ENCODE measurements around the gene VDAC2. TPM values are rescaled to one million over a fixed set of nuclear protein-coding genes. Genes with fewer than 3 reads are reported as not detected.

VDAC2 gene
- total and polyA plus RNA-seq, 2 experiments from 2014 or later = 147 to 268 TPM

DNA sequence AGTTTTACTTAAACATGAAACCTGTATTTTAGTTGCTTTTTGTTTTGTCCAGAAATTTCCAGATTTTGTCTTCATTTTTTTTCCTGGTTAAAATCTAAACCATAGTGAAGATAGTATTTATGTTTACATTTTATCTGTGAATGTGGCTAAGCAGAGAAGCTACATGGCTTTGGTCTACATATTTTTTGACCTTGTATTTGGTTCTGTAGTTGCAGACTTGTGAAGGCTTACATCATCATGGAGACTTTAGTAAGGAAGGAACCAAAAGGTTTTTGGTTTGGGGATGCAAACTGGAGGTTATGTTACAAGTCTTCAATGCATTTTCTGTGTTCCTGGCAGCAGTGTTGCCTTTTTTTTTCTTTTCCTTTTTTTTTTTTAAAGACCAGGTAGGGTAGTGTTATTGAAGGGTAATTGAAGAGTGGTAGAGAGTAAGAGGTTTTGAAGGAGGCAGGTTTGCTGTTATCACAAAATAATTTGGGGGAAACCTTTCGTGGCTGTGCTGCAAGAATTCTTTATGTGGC is 30.9 kb upstream of the VDAC2 start:
- Histone ChIP-seq H3K9me3 (ENCODE audit: low read depth) (no peaks in the 10 kb centered on the region), H3K9me2 (ENCODE audit: insufficient read depth) (no peaks in the 10 kb centered on the region), H3K79me2 (ENCODE audit: insufficient read depth) (peaks cover 13% of the 10 kb centered on the region; the same call in 1 of the 2 replicates), H3K9ac (no peak overlapping the region), H4K20me1 (ENCODE audit: insufficient read depth) (no peaks in the 10 kb centered on the region), H3K27me3 (replicated peaks; ENCODE audit: insufficient read depth) (no peaks in the 10 kb centered on the region), H3F3A (ENCODE audit: insufficient read depth) (0 out of 2 replicates have a peak, but pooled peaks cover 8% of the 10 kb centered on the region), H2AFZ (no peak overlapping the region), H3K4me3 (no peak overlapping the region), H3K27ac (no peak overlapping the region), H3K4me1 (ENCODE audit: insufficient read depth) (peaks cover 12% of the 10 kb centered on the region), H3K36me3 (ENCODE audit: low read depth) (peaks cover 21% of the 10 kb centered on the region), H3K4me2 (ENCODE audit: unreplicated experiment) (no peak overlapping the region)
- 71 to 83% methylated on average over 1 of the region's 1 CpG for WGBS, 2 experiments (ENCODE audit: low coverage in 1 of 2, low lambda C conversion rate in 2 of 2, missing lambda C conversion rate in 2 of 2)
- DNase-seq = no peak
- TF ChIP-seq EZH2phosphoT487 (IDR thresholded peaks at IDR 0.05; ENCODE audit: insufficient read depth, low read depth) (no peak), EZH2 (IDR thresholded peaks at IDR 0.05; ENCODE audit: insufficient read depth, poor library complexity, severe bottlenecking) (no peak)
- in situ Hi-C loops (cut with MboI) = no loop called here

DNA sequence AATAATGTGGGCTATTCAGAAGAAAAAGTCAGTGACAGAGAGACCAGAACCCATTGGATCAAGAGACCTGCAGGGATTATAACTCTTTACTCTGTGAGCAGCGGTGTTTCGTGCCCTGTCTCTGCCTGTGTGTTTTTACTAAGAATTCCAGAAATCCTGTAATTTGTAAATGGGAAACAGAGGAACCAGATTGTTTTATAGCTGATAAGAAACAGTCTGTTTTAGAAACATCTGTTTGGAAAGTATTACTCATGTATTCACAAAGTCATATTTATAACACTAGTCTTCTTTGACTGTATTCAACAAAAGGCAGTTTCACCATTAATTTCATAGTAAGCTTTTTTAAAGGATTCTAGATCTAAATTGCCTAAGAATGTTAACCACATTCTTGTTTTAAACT is 30.0 kb upstream of the VDAC2 start:
- no peak overlapping the region for H3K4me2 ChIP-seq (ENCODE audit: unreplicated experiment)
- 66 to 69% methylated on average over 2 of the region's 2 CpGs for WGBS, 2 experiments (ENCODE audit: low coverage in 1 of 2, low lambda C conversion rate in 2 of 2, missing lambda C conversion rate in 2 of 2)
- DNase-seq = peak; percentile 42

DNA sequence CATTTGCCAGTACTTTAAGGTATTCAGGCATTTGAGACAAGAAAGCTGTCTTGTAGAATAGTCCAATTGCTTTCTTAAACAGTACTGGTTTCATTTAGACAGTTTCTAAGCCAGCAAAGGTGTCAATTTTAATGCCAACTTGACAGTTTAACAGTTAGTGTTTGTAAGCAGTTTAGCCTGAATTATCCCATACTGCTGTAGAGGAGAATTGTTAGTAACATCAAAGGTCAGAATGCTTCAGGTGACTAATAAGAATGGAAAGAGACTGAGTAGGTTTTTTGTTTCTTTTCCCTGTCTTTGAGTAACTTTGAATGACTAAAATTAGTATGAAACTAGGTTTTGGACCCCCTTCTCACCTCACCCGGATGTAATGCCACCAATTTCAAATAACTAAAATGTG is 29.5 kb upstream of the VDAC2 start:
- Histone ChIP-seq H3K9ac (no peak overlapping the region), H3K4me2 (ENCODE audit: unreplicated experiment) (no peak overlapping the region), H3K79me2 (ENCODE audit: insufficient read depth) (0 out of 2 replicates have a peak, but pooled peaks cover 7% of the 10 kb centered on the region), H3K9me2 (ENCODE audit: insufficient read depth) (no peaks in the 10 kb centered on the region), H3K36me3 (ENCODE audit: low read depth) (peaks cover 16% of the 10 kb centered on the region), H3K4me1 (ENCODE audit: insufficient read depth) (peaks cover 12% of the 10 kb centered on the region), H3K27me3 (replicated peaks; ENCODE audit: insufficient read depth) (no peaks in the 10 kb centered on the region), H2AFZ (no peak overlapping the region), H4K20me1 (ENCODE audit: insufficient read depth) (no peaks in the 10 kb centered on the region), H3K27ac (no peak overlapping the region), H3K4me3 (no peak overlapping the region), H3K9me3 (ENCODE audit: low read depth) (no peaks in the 10 kb centered on the region), H3F3A (ENCODE audit: insufficient read depth) (0 out of 2 replicates have a peak, but pooled peaks cover 8% of the 10 kb centered on the region)
- in situ Hi-C loops (cut with MboI) = no loop called here
- peak; percentile 26 for DNase-seq
- TF ChIP-seq EZH2 (IDR thresholded peaks at IDR 0.05; ENCODE audit: insufficient read depth, poor library complexity, severe bottlenecking) (no peak), EZH2phosphoT487 (IDR thresholded peaks at IDR 0.05; ENCODE audit: insufficient read depth, low read depth) (no peak)
- 88 to 95% methylated on average over 1 of the region's 1 CpG for WGBS, 2 experiments (ENCODE audit: low coverage in 1 of 2, low lambda C conversion rate in 2 of 2, missing lambda C conversion rate in 2 of 2)

More for the DNA sequence above, 30.0 kb upstream of the VDAC2 start:
- in situ Hi-C loops (cut with MboI) = no loop called here
- H3K9me3 ChIP-seq (ENCODE audit: low read depth) = no peaks in the 10 kb centered on the region
- no peak overlapping the region for H2AFZ ChIP-seq
- peaks cover 12% of the 10 kb centered on the region for H3K4me1 ChIP-seq (ENCODE audit: insufficient read depth)
- H3F3A ChIP-seq (ENCODE audit: insufficient read depth) = 0 out of 2 replicates have a peak, but pooled peaks cover 8% of the 10 kb centered on the region
- no peaks in the 10 kb centered on the region for H3K27me3 ChIP-seq (replicated peaks; ENCODE audit: insufficient read depth)
- TF ChIP-seq EZH2 (IDR thresholded peaks at IDR 0.05; ENCODE audit: insufficient read depth, poor library complexity, severe bottlenecking) (no peak), EZH2phosphoT487 (IDR thresholded peaks at IDR 0.05; ENCODE audit: insufficient read depth, low read depth) (no peak)
- H3K27ac ChIP-seq = peak overlapping the region; percentile 9; the same call in 1 of the 2 replicates
- no peak overlapping the region for H3K9ac ChIP-seq
- no peaks in the 10 kb centered on the region for H3K9me2 ChIP-seq (ENCODE audit: insufficient read depth)
- peaks cover 21% of the 10 kb centered on the region for H3K36me3 ChIP-seq (ENCODE audit: low read depth)
- 0 out of 2 replicates have a peak, but pooled peaks cover 7% of the 10 kb centered on the region for H3K79me2 ChIP-seq (ENCODE audit: insufficient read depth)
- H3K4me3 ChIP-seq = no peak overlapping the region
- H4K20me1 ChIP-seq (ENCODE audit: insufficient read depth) = no peaks in the 10 kb centered on the region

DNA sequence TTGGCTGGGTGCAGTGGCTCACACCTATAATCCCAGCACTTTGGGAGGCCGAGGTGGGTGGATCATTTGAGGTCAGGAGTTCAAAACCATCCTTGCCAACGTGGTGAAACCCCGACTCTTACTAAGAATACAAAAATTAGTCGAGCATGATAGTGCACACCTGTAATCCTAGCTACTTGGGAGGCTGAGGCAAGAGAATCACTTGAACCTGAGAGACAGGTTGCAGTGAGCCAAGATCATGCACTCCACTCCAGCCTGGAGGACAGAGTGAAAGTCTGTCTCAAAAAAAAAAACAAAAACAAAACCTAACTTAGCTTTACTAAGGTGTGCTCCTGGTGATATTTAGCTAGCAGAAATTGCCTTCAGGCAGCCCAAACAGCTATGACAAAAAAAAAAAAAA is 24.3 kb upstream of the VDAC2 start:
- Histone ChIP-seq H3K79me2 (ENCODE audit: insufficient read depth) (no peaks in the 10 kb centered on the region), H3K4me2 (ENCODE audit: unreplicated experiment) (no peak overlapping the region), H3K4me1 (ENCODE audit: insufficient read depth) (peaks cover 2% of the 10 kb centered on the region; the same call in 1 of the 2 replicates), H3K27me3 (replicated peaks; ENCODE audit: insufficient read depth) (no peaks in the 10 kb centered on the region), H3K4me3 (no peak overlapping the region), H2AFZ (no peak overlapping the region), H4K20me1 (ENCODE audit: insufficient read depth) (no peaks in the 10 kb centered on the region), H3K9me3 (ENCODE audit: low read depth) (no peaks in the 10 kb centered on the region), H3K27ac (no peak overlapping the region), H3F3A (ENCODE audit: insufficient read depth) (0 out of 2 replicates have a peak, but pooled peaks cover 9% of the 10 kb centered on the region), H3K9ac (no peak overlapping the region), H3K36me3 (ENCODE audit: low read depth) (no peaks in the 10 kb centered on the region), H3K9me2 (ENCODE audit: insufficient read depth) (no peaks in the 10 kb centered on the region)
- 73 to 78% methylated on average over 4 of the region's 4 CpGs for WGBS, 2 experiments (ENCODE audit: low coverage in 1 of 2, low lambda C conversion rate in 2 of 2, missing lambda C conversion rate in 2 of 2)
- in situ Hi-C loops (cut with MboI) = loop anchor here (5.0 kb wide), 1 partner anchor 46 kb away; no protein-coding TSS in a partner anchor
- DNase-seq = no peak
- TF ChIP-seq EZH2 (IDR thresholded peaks at IDR 0.05; ENCODE audit: insufficient read depth, poor library complexity, severe bottlenecking) (no peak), EZH2phosphoT487 (IDR thresholded peaks at IDR 0.05; ENCODE audit: insufficient read depth, low read depth) (no peak)
